Neural progenitor cell (in vitro differentiated cells): ENCODE results near the gene ERCC1.

Source experiments
- CTCF ChIP-seq: fragments of 200-600 bp; sonication (generic); IDR thresholded peaks from 2 replicates; pipeline ENCODE4 v1.5.1; 2017; ENCODE audit warnings: antibody characterized with exemption, mild to moderate bottlenecking
- EZH2 ChIP-seq: fragments of 200-600 bp; sonication (generic); IDR thresholded peaks from 2 replicates; pipeline ENCODE4 v1.6.1; 2017; ENCODE audit warnings: antibody characterized with exemption, mild to moderate bottlenecking, moderate library complexity
- EZH2phosphoT487 ChIP-seq: fragments of 200-600 bp; sonication (generic); IDR thresholded peaks from 2 replicates; pipeline ENCODE4 v1.6.1; 2017; ENCODE audit warnings: antibody characterized with exemption

- TF ChIP-seq EZH2 = no peak
- TF ChIP-seq CTCF = no peak
- TF ChIP-seq EZH2phosphoT487 = no peak
Observed at GRCh38 chr19:45419895-45420294, 3.8 kb downstream of the ERCC1 start.
